ENCODE results near the gene TNFSF10.
A peak's percentile ranks its signal among the peaks of the same experiment; 100 is the strongest.

The TNFSF10 gene

GRCh38 chr3:172516318-172517214, 6.7 kb downstream of the TNFSF10 start:
- DNase-seq, result no peak

GRCh38 chr3:172515130-172515918, 7.9 kb downstream of the TNFSF10 start:
- no peak for DNase-seq

- no peak for DNase-seq
Observed at GRCh38 chr3:172514678-172515077, 8.6 kb downstream of the TNFSF10 start.

- no peak for DNase-seq
Observed at GRCh38 chr3:172513488-172513887, 9.7 kb downstream of the TNFSF10 start.

GRCh38 chr3:172511783-172512762, 11.2 kb downstream of the TNFSF10 start:
- DNase-seq, result no peak

GRCh38 chr3:172506094-172506493, 17.1 kb downstream of the TNFSF10 start:
- DNase-seq, result no peak

- DNase-seq, result no peak
Observed at GRCh38 chr3:172501540-172501939, 21.7 kb downstream of the TNFSF10 start.

- DNase-seq, result peak; percentile 77
Observed at GRCh38 chr3:172490198-172490669, 33.0 kb downstream of the TNFSF10 start.

- DNase-seq, result peak; percentile 21
Observed at GRCh38 chr3:172478116-172478515, 45.1 kb downstream of the TNFSF10 start.

GRCh38 chr3:172476347-172476746, 46.9 kb downstream of the TNFSF10 start:
- peak; percentile 26 for DNase-seq

GRCh38 chr3:172475703-172476102, 47.5 kb downstream of the TNFSF10 start:
- DNase-seq, result no peak

- no peak for DNase-seq
Observed at GRCh38 chr3:172471903-172472302, 51.3 kb downstream of the TNFSF10 start.

- no peak for DNase-seq
Observed at GRCh38 chr3:172470588-172470987, 52.6 kb downstream of the TNFSF10 start.

GRCh38 chr3:172467170-172467824, 55.9 kb downstream of the TNFSF10 start:
- DNase-seq, result peak; percentile 23

- no peak for DNase-seq
Observed at GRCh38 chr3:172466553-172467130, 56.6 kb downstream of the TNFSF10 start.

GRCh38 chr3:172465281-172465680, 57.9 kb downstream of the TNFSF10 start:
- no peak for DNase-seq

- no peak for DNase-seq
Observed at GRCh38 chr3:172464306-172464705, 58.9 kb downstream of the TNFSF10 start.

- peak; percentile 11 for DNase-seq
Observed at GRCh38 chr3:172461530-172462138, 61.6 kb downstream of the TNFSF10 start.

GRCh38 chr3:172456404-172456803, 66.8 kb downstream of the TNFSF10 start:
- DNase-seq, result no peak
